DMS79 (cell line): ENCODE data around the gene ARSA.
A peak's percentile ranks its signal among the peaks of the same experiment; 100 is the strongest.
"Not testable (repeated sequence)": the region's sequence is repeated elsewhere in the genome, so short reads cannot be mapped to it uniquely, and the experiment has no call there.

Source experiments
- DNase-seq: peaks from one replicate; lab custom pipeline; 2025; lab: John Stamatoyannopoulos, UW

The ARSA gene

GRCh38 chr22:50627642-50628542 is at the start of gene ARSA:
ARSA (minus strand) TSS chr22:50628152; CDS start chr22:50627779, 373 bp downstream.
- peak; percentile 22 for DNase-seq

- DNase-seq = no peak
Observed at GRCh38 chr22:50676661-50677492, 48.9 kb upstream of the ARSA start.

- DNase-seq = no peak
Observed at GRCh38 chr22:50676180-50676636, 48.3 kb upstream of the ARSA start.

- DNase-seq = no peak
Observed at GRCh38 chr22:50675553-50676179, 47.7 kb upstream of the ARSA start.

- peak; percentile 23 for DNase-seq
Observed at GRCh38 chr22:50674606-50675552, 46.9 kb upstream of the ARSA start.

- DNase-seq = no peak
Observed at GRCh38 chr22:50674130-50674500, 46.2 kb upstream of the ARSA start.

- DNase-seq = no peak
Observed at GRCh38 chr22:50673231-50674129, 45.5 kb upstream of the ARSA start.

GRCh38 chr22:50672471-50673230 is 44.7 kb upstream of the ARSA start, which contains the start of gene SHANK3:
SHANK3 (plus strand) TSS chr22:50672823.
- DNase-seq = no peak

GRCh38 chr22:50672041-50672440 is 44.1 kb upstream of the ARSA start:
- no peak for DNase-seq

GRCh38 chr22:50671641-50672040 is 43.7 kb upstream of the ARSA start:
- DNase-seq = no peak

- DNase-seq = no peak
Observed at GRCh38 chr22:50670914-50671538, 43.1 kb upstream of the ARSA start.

GRCh38 chr22:50670513-50670912 is 42.6 kb upstream of the ARSA start:
- DNase-seq = no peak

GRCh38 chr22:50665738-50666137 is 37.8 kb upstream of the ARSA start:
- no peak for DNase-seq

GRCh38 chr22:50665212-50665611 is 37.3 kb upstream of the ARSA start:
- DNase-seq = no peak

- no peak for DNase-seq
Observed at GRCh38 chr22:50660306-50660705, 32.4 kb upstream of the ARSA start.

- not testable (repeated sequence) for DNase-seq
Observed at GRCh38 chr22:50659711-50660110, 31.8 kb upstream of the ARSA start.

- DNase-seq = no peak
Observed at GRCh38 chr22:50657925-50658324, 30.0 kb upstream of the ARSA start.

GRCh38 chr22:50656122-50657070 is 28.4 kb upstream of the ARSA start:
- DNase-seq = no peak
